Mesenchymal stem cell (in vitro differentiated cells and primary cell): ENCODE results near the gene MRGPRE.

Experiments used
- DNase-seq: peaks from one replicate; pipeline ENCODE4 v3.0.0-alpha.2; 2013
- H2AFZ ChIP-seq: one replicate; pipeline ENCODE4 v1.6.1; 2013; ENCODE audit warnings: low read depth, mild to moderate bottlenecking, control low read depth, inconsistent platforms, low read length, moderate library complexity
- H2AK5ac ChIP-seq: 2 replicates; pipeline ENCODE4 v1.6.1; 2013; ENCODE audit warnings: low read length, moderate library complexity, mild to moderate bottlenecking, inconsistent platforms; ENCODE audit not compliant: severe bottlenecking
- H2BK120ac ChIP-seq: one replicate; pipeline ENCODE4 v1.6.1; 2013; ENCODE audit warnings: low read depth, mild to moderate bottlenecking, inconsistent platforms, low read length, moderate library complexity
- H2BK12ac ChIP-seq, 2 experiments: one replicate each; pipeline ENCODE4 v1.6.1; 2013; ENCODE audit warnings: inconsistent platforms in 2 of 2, low read length in 2 of 2, mild to moderate bottlenecking in 2 of 2, moderate library complexity in 2 of 2, control low read depth in 1 of 2
- H2BK15ac ChIP-seq: one replicate; pipeline ENCODE4 v1.6.1; 2013; ENCODE audit warnings: mild to moderate bottlenecking, low read depth, inconsistent platforms; ENCODE audit not compliant: poor library complexity, severe bottlenecking
- H2BK5ac ChIP-seq: 2 replicates; pipeline ENCODE4 v1.6.1; 2013; ENCODE audit warnings: low read depth, mild to moderate bottlenecking, low read length, control low read depth, inconsistent platforms; ENCODE audit not compliant: poor library complexity, severe bottlenecking
- H3K14ac ChIP-seq, 2 experiments: one replicate each; pipeline ENCODE4 v1.6.1; 2013; ENCODE audit warnings: inconsistent platforms in 2 of 2, low read length in 2 of 2, control low read depth in 1 of 2, mild to moderate bottlenecking in 1 of 2, moderate library complexity in 1 of 2
- H3K18ac ChIP-seq, 2 experiments: one replicate each; pipeline ENCODE4 v1.6.1; 2013; ENCODE audit warnings: inconsistent platforms in 2 of 2, low read length in 2 of 2, control low read depth in 1 of 2, low read depth in 1 of 2, mild to moderate bottlenecking in 1 of 2
- H3K23ac ChIP-seq, 2 experiments: one replicate each; pipeline ENCODE4 v1.6.1; 2013; ENCODE audit warnings: inconsistent platforms in 2 of 2, low read length in 2 of 2, mild to moderate bottlenecking in 2 of 2, moderate library complexity in 2 of 2, control low read depth in 1 of 2
- H3K27ac ChIP-seq: 2 replicates; pipeline ENCODE4 v1.5.1; 2013; ENCODE audit warnings: mild to moderate bottlenecking, moderate library complexity, low read length, control low read depth, inconsistent platforms; ENCODE audit not compliant: poor library complexity, severe bottlenecking
- H3K27me3 ChIP-seq, 2 experiments: 2 replicates each; pipeline versions ENCODE4 v1.6.1 to v1.7.0; 2013; ENCODE audit warnings: low read length in 2 of 2, mild to moderate bottlenecking in 2 of 2, moderate library complexity in 2 of 2, control low read depth in 1 of 2, inconsistent platforms in 1 of 2; ENCODE audit not compliant: control insufficient read depth in 1 of 2, insufficient read depth in 1 of 2
- H3K36me3 ChIP-seq, 2 experiments: 2 replicates each; pipeline versions ENCODE4 v1.6.1 to v1.7.0; 2013; ENCODE audit warnings: low read length in 2 of 2, control low read depth in 1 of 2, inconsistent platforms in 1 of 2, low read depth in 1 of 2, mild to moderate bottlenecking in 1 of 2; ENCODE audit not compliant: insufficient read depth in 2 of 2, control insufficient read depth in 1 of 2
- H3K4ac ChIP-seq, 2 experiments: one replicate each; pipeline ENCODE4 v1.6.1; 2013; ENCODE audit warnings: inconsistent platforms in 2 of 2, low read length in 2 of 2, mild to moderate bottlenecking in 2 of 2, moderate library complexity in 2 of 2, control low read depth in 1 of 2, low read depth in 1 of 2
- H3K4me1 ChIP-seq: 2 replicates; pipeline ENCODE4 v1.6.1; 2013; ENCODE audit warnings: low read depth, low read length, control low read depth; ENCODE audit not compliant: control insufficient read depth, insufficient read depth
- H3K4me2 ChIP-seq: 2 replicates; pipeline ENCODE4 v1.6.1; 2013; ENCODE audit warnings: low read length, mild to moderate bottlenecking, inconsistent platforms; ENCODE audit not compliant: poor library complexity, severe bottlenecking
- H3K4me3 ChIP-seq, 2 experiments: 2 replicates each; pipeline versions ENCODE4 v1.5.1 to v1.7.0; 2013; ENCODE audit warnings: low read length in 2 of 2, mild to moderate bottlenecking in 2 of 2, control low read depth in 1 of 2, low read depth in 1 of 2; ENCODE audit not compliant: insufficient read depth in 1 of 2
- H3K79me1 ChIP-seq: replicated peaks from 2 replicates; pipeline ENCODE4 v1.6.1; 2013; ENCODE audit warnings: mild to moderate bottlenecking, control low read depth, low read length, inconsistent platforms; ENCODE audit not compliant: poor library complexity, severe bottlenecking
- H3K9ac ChIP-seq: 2 replicates; pipeline ENCODE4 v1.7.0; 2013; ENCODE audit warnings: mild to moderate bottlenecking, low read length, moderate library complexity
- H3K9me3 ChIP-seq: 2 replicates; pipeline ENCODE4 v1.7.0; 2013; ENCODE audit warnings: mild to moderate bottlenecking, low read length; ENCODE audit not compliant: control insufficient read depth
- H4K8ac ChIP-seq: one replicate; pipeline ENCODE4 v1.6.1; 2013; ENCODE audit warnings: inconsistent platforms, mild to moderate bottlenecking, low read length, moderate library complexity
- H4K91ac ChIP-seq: one replicate; pipeline ENCODE4 v1.6.1; 2013; ENCODE audit warnings: mild to moderate bottlenecking, low read length, inconsistent platforms
- WGBS: methylation state at CpG from one replicate; pipeline ENCODE4 v1.1.7; 2013; ENCODE audit warnings: mixed read lengths; 5-methylcytosine and 5-hydroxymethylcytosine counted together

MRGPRE gene

GRCh38 chr11:3189196-3189843, 42.9 kb downstream of the MRGPRE start:
- Histone ChIP-seq H2BK15ac (no peak overlapping the region), H2BK120ac (no peak overlapping the region)

GRCh38 chr11:3188496-3189195, 43.6 kb downstream of the MRGPRE start:
- H2AFZ ChIP-seq, result no peak overlapping the region
- no peak overlapping the region for H3K27ac ChIP-seq
- H3K36me3 ChIP-seq, result no peaks in the 10 kb centered on the region
- H3K27me3 ChIP-seq, result peaks cover 38 to 64% of the 10 kb centered on the region in 2 experiments
- no peak overlapping the region for H3K4ac ChIP-seq
- no peaks in the 10 kb centered on the region for H3K4me1 ChIP-seq
- H2BK12ac ChIP-seq, result no peak overlapping the region
- no peak overlapping the region for H3K9ac ChIP-seq
- H2BK5ac ChIP-seq, result no peak overlapping the region
- no peaks in the 10 kb centered on the region for H3K79me1 ChIP-seq
- H3K4me2 ChIP-seq, result no peak overlapping the region
- H3K18ac ChIP-seq, result no peak overlapping the region
- DNase-seq, result no peak
- WGBS, result 77% methylated on average over 16 of the region's 17 CpGs
- H2BK15ac ChIP-seq, result no peak overlapping the region
- H3K14ac ChIP-seq, result no peak overlapping the region
- peaks cover 4% of the 10 kb centered on the region for H3K9me3 ChIP-seq
- no peak overlapping the region for H2AK5ac ChIP-seq
- H3K4me3 ChIP-seq, result no peak overlapping the region
- H3K23ac ChIP-seq, result no peak overlapping the region
- no peak overlapping the region for H4K91ac ChIP-seq
- no peak overlapping the region for H4K8ac ChIP-seq
- no peak overlapping the region for H2BK120ac ChIP-seq

More at GRCh38 chr11:3189196-3189843, 42.9 kb downstream of the MRGPRE start:
- no peak overlapping the region for H2BK5ac ChIP-seq
- H3K27me3 ChIP-seq, result peaks cover 43 to 70% of the 10 kb centered on the region in 2 experiments
- H3K36me3 ChIP-seq, result no peaks in the 10 kb centered on the region
- no peaks in the 10 kb centered on the region for H3K4me1 ChIP-seq
- DNase-seq, result no peak
- H3K79me1 ChIP-seq, result no peaks in the 10 kb centered on the region
- H4K91ac ChIP-seq, result no peak overlapping the region
- H3K9me3 ChIP-seq, result peaks cover 4% of the 10 kb centered on the region
- H3K4ac ChIP-seq, result no peak overlapping the region
- no peak overlapping the region for H3K23ac ChIP-seq
- no peak overlapping the region for H3K27ac ChIP-seq
- WGBS, result 42% methylated on average over 14 of the region's 15 CpGs
- no peak overlapping the region for H3K14ac ChIP-seq
- H3K4me2 ChIP-seq, result no peak overlapping the region
- no peak overlapping the region for H2AK5ac ChIP-seq
- no peak overlapping the region for H3K9ac ChIP-seq
- no peak overlapping the region for H2AFZ ChIP-seq
- no peak overlapping the region for H4K8ac ChIP-seq
- H2BK12ac ChIP-seq, result no peak overlapping the region
- H3K4me3 ChIP-seq, result no peak overlapping the region
- peak overlapping the region in 1 of 2 experiments; percentile 21 for H3K18ac ChIP-seq

GRCh38 chr11:3186166-3186953, 45.9 kb downstream of the MRGPRE start:
- Histone ChIP-seq H2AK5ac (no peak overlapping the region), H3K4me1 (no peaks in the 10 kb centered on the region), H3K36me3 (no peaks in the 10 kb centered on the region), H2BK12ac (no peak overlapping the region), H3K4me2 (no peak overlapping the region), H3K27ac (no peak overlapping the region), H3K4me3 (no peak overlapping the region), H3K9ac (no peak overlapping the region), H4K8ac (no peak overlapping the region), H2BK120ac (no peak overlapping the region), H3K79me1 (no peaks in the 10 kb centered on the region), H3K4ac (no peak overlapping the region), H3K14ac (no peak overlapping the region), H2BK15ac (no peak overlapping the region), H3K18ac (no peak overlapping the region), H2BK5ac (no peak overlapping the region), H3K27me3 (peaks cover 37 to 54% of the 10 kb centered on the region in 2 experiments), H4K91ac (no peak overlapping the region), H3K9me3 (peaks cover 4% of the 10 kb centered on the region), H3K23ac (no peak overlapping the region), H2AFZ (no peak overlapping the region)
- DNase-seq, result no peak
- WGBS, result 85% methylated on average over 10 of the region's 11 CpGs
